Thymus (tissue), 14 donors: Measurements from ENCODE around the gene RSRC2. TPM values are rescaled to one million over a fixed set of nuclear protein-coding genes. Genes with fewer than 3 reads are reported as not detected.
A peak's percentile ranks its signal among the peaks of the same experiment; 100 is the strongest.
"Not testable (repeated sequence)": the region's sequence is repeated elsewhere in the genome, so short reads cannot be mapped to it uniquely, and the experiment has no call there.

Experiments used
- DNase-seq, 9 donors: peaks; one replicate each; pipeline ENCODE4 v3.0.0-alpha.2; 2013; ENCODE audit warnings: low spot score in 9 of 9, low read depth in 6 of 9, missing footprints in 1 of 9
- H3K27ac ChIP-seq, 2 donors: one replicate each; pipeline ENCODE4 v1.5.1; 2013; ENCODE audit warnings: control low read depth in 1 of 2, low read depth in 1 of 2, low read length in 1 of 2, mild to moderate bottlenecking in 1 of 2, moderate library complexity in 1 of 2
- H3K27me3 ChIP-seq, 2 donors: one replicate each; pipeline ENCODE4 v1.5.1; 2013; ENCODE audit warnings: low read length in 1 of 2; ENCODE audit not compliant: control insufficient read depth in 2 of 2, insufficient read depth in 1 of 2
- H3K36me3 ChIP-seq, 2 donors: one replicate each; pipeline ENCODE4 v1.5.1; 2013; ENCODE audit warnings: low read length in 1 of 2, mild to moderate bottlenecking in 1 of 2, moderate library complexity in 1 of 2; ENCODE audit not compliant: control insufficient read depth in 2 of 2, insufficient read depth in 2 of 2
- H3K4me1 ChIP-seq, 2 donors: one replicate each; pipeline ENCODE4 v1.5.1; 2013; ENCODE audit warnings: low read length in 2 of 2; ENCODE audit not compliant: control insufficient read depth in 2 of 2, insufficient read depth in 2 of 2
- H3K4me3 ChIP-seq, 2 donors: one replicate each; pipeline ENCODE4 v1.5.1; 2013; ENCODE audit warnings: low read length in 2 of 2, control low read depth in 1 of 2, mild to moderate bottlenecking in 1 of 2
- H3K9me3 ChIP-seq, 2 donors: one replicate each; pipeline ENCODE4 v1.5.1; 2013; ENCODE audit warnings: low read length in 1 of 2, mild to moderate bottlenecking in 1 of 2; ENCODE audit not compliant: control insufficient read depth in 2 of 2, insufficient read depth in 1 of 2
- WGBS: extraction: QIAGEN DNeasy Blood & Tissue Kit; methylation state at CpG from one replicate; pipeline ENCODE4 v1.1.7; 2013; 5-methylcytosine and 5-hydroxymethylcytosine counted together
- long read RNA-seq, 10 donors: transcript quantifications; one replicate each; lab custom pipeline, GENCODE V29; 2026
- polyA plus RNA-seq: library from polyadenylated mRNA; stranded (reverse); fragments of 200-250 nt; gene quantifications from one replicate; pipeline ENCODE4 v1.2.3, GENCODE V29; 2013
- total RNA-seq: library from RNA; stranded (reverse); fragments of 120-200 nt; gene quantifications from one replicate; pipeline ENCODE4 v1.2.4, GENCODE V29; 2013
- donor health status: healthy.

The RSRC2 gene
- total RNA-seq (75.5 TPM), polyA plus RNA-seq (112 TPM)
- long read RNA-seq, donor 1: 0 reads
- long read RNA-seq, donor 2: 0 reads
- long read RNA-seq, donor 3, transcript RSRC2-205 (2 exons, 625 nt): major isoform, 7 of 113 reads
- long read RNA-seq, donor 3, partial matches to known transcripts: 98 of 113 reads
- long read RNA-seq, donor 3, other reads (novel, unspliced or antisense): 0 of 113 reads
- long read RNA-seq, donor 4, partial matches to known transcripts: 26 of 34 reads
- long read RNA-seq, donor 4, other reads (novel, unspliced or antisense): 0 of 34 reads
- long read RNA-seq, donor 5, partial matches to known transcripts: 142 of 152 reads
- long read RNA-seq, donor 5, other reads (novel, unspliced or antisense): 0 of 152 reads
- long read RNA-seq, donor 6, transcript RSRC2-201 (10 exons, 3,520 nt): major isoform, 10 of 43 reads
- long read RNA-seq, donor 6, partial matches to known transcripts: 24 of 43 reads
- long read RNA-seq, donor 6, other reads (novel, unspliced or antisense): 5 of 43 reads
- long read RNA-seq, donor 7, transcript RSRC2-201 (10 exons, 3,520 nt): minor isoform, 5 of 112 reads
- long read RNA-seq, donor 7, transcript RSRC2-205 (2 exons, 625 nt): major isoform, 9 of 112 reads
- long read RNA-seq, donor 7, partial matches to known transcripts: 86 of 112 reads
- long read RNA-seq, donor 7, other reads (novel, unspliced or antisense): 12 of 112 reads
- long read RNA-seq, donor 8, partial matches to known transcripts: 8 of 9 reads
- long read RNA-seq, donor 8, other reads (novel, unspliced or antisense): 0 of 9 reads
- long read RNA-seq, donor 9, partial matches to known transcripts: 32 of 36 reads
- long read RNA-seq, donor 9, other reads (novel, unspliced or antisense): 0 of 36 reads
- long read RNA-seq, donor 10, partial matches to known transcripts: 19 of 27 reads
- long read RNA-seq, donor 10, other reads (novel, unspliced or antisense): 0 of 27 reads

- H3K4me3 ChIP-seq: peak within 1 kb of the TSS; percentile 92 to 95
- H3K27ac ChIP-seq: peak within 1 kb of the TSS; percentile 99 to 100
- WGBS: under 1% methylated on average over 51 of the region's 51 CpGs
- peaks cover 5 to 52% of the 10 kb centered on the region in 2 donors for H3K36me3 ChIP-seq
- H3K9me3 ChIP-seq: no peaks in the 10 kb centered on the region
- peak; percentile 97 to 100 (median 99) for DNase-seq
- H3K4me1 ChIP-seq: peaks cover 7 to 11% of the 10 kb centered on the region in 2 donors
- no peaks in the 10 kb centered on the region for H3K27me3 ChIP-seq
These were observed at the start of gene RSRC2, which contains the start of gene KNTC1 for GRCh38 chr12:122526683-122527477. RSRC2 (minus strand) TSS chr12:122526936; CDS start chr12:122526853, 83 bp downstream. KNTC1 (plus strand) TSS chr12:122527249; CDS start chr12:122530064, 2,815 bp downstream.

GRCh38 chr12:122571821-122572220 is 45.1 kb upstream of the RSRC2 start:
- 94% methylated on average over 6 of the region's 6 CpGs for WGBS
- H3K36me3 ChIP-seq: peaks cover 35 to 80% of the 10 kb centered on the region in 2 donors
- H3K27me3 ChIP-seq: no peaks in the 10 kb centered on the region

GRCh38 chr12:122570006-122570405 is 43.3 kb upstream of the RSRC2 start:
- H3K4me3 ChIP-seq, DNase-seq, H3K4me1 ChIP-seq, H3K27ac ChIP-seq, H3K9me3 ChIP-seq, H3K27me3 ChIP-seq: not testable (repeated sequence)
- H3K36me3 ChIP-seq: peaks cover 39 to 73% of the 10 kb centered on the region in 2 donors
- 92% methylated on average over 3 of the region's 3 CpGs for WGBS

More at GRCh38 chr12:122571821-122572220, 45.1 kb upstream of the RSRC2 start:
- Histone ChIP-seq H3K27ac (no peak overlapping the region), H3K9me3 (no peaks in the 10 kb centered on the region), H3K4me3 (no peak overlapping the region), H3K4me1 (no peaks in the 10 kb centered on the region)
- DNase-seq: no peak

- Histone ChIP-seq H3K36me3 (peaks cover 34 to 72% of the 10 kb centered on the region in 2 donors), H3K27me3 (no peaks in the 10 kb centered on the region), H3K9me3 (no peaks in the 10 kb centered on the region), H3K4me3 (no peak overlapping the region), H3K4me1 (no peaks in the 10 kb centered on the region), H3K27ac (no peak overlapping the region)
- 98% methylated on average over 5 of the region's 5 CpGs for WGBS
- no peak for DNase-seq
These were observed 42.6 kb upstream of the RSRC2 start for GRCh38 chr12:122569288-122569687.

- not testable (repeated sequence) for H3K9me3 ChIP-seq, DNase-seq, H3K4me1 ChIP-seq, H3K27ac ChIP-seq, H3K27me3 ChIP-seq, H3K4me3 ChIP-seq
- WGBS: 98% methylated on average over 5 of the region's 5 CpGs
- peaks cover 24 to 69% of the 10 kb centered on the region in 2 donors for H3K36me3 ChIP-seq
These were observed 40.1 kb upstream of the RSRC2 start for GRCh38 chr12:122566816-122567215.

GRCh38 chr12:122563361-122563760 is 36.6 kb upstream of the RSRC2 start:
- WGBS: 96% methylated on average over 4 of the region's 4 CpGs
- H3K4me3 ChIP-seq: no peak overlapping the region
- DNase-seq: no peak
- no peak overlapping the region for H3K27ac ChIP-seq
- H3K36me3 ChIP-seq: peaks cover 29 to 65% of the 10 kb centered on the region in 2 donors
- H3K4me1 ChIP-seq: no peaks in the 10 kb centered on the region
- H3K9me3 ChIP-seq: no peaks in the 10 kb centered on the region
- H3K27me3 ChIP-seq: no peaks in the 10 kb centered on the region

- Histone ChIP-seq H3K4me3 (no peak overlapping the region), H3K9me3 (no peaks in the 10 kb centered on the region), H3K27me3 (no peaks in the 10 kb centered on the region), H3K36me3 (peaks cover 38 to 69% of the 10 kb centered on the region in 2 donors), H3K27ac (no peak overlapping the region), H3K4me1 (no peaks in the 10 kb centered on the region)
- no peak for DNase-seq
- WGBS: 98% methylated on average over 3 of the region's 3 CpGs
These were observed 33.4 kb upstream of the RSRC2 start for GRCh38 chr12:122560138-122560537.

GRCh38 chr12:122558745-122559641 is 32.3 kb upstream of the RSRC2 start:
- no peaks in the 10 kb centered on the region for H3K9me3 ChIP-seq
- no peaks in the 10 kb centered on the region for H3K4me1 ChIP-seq
- WGBS: 98% methylated on average over 16 of the region's 16 CpGs
- no peaks in the 10 kb centered on the region for H3K27me3 ChIP-seq
- H3K36me3 ChIP-seq: peaks cover 35 to 71% of the 10 kb centered on the region in 2 donors
- no peak for DNase-seq
- H3K4me3 ChIP-seq: no peak overlapping the region
- no peak overlapping the region for H3K27ac ChIP-seq
